Left ventricle myocardium inferior (tissue), 1 donor: Measurements from ENCODE around the gene AURKAIP1. TPM values are rescaled to one million over a fixed set of nuclear protein-coding genes. Genes with fewer than 3 reads are reported as not detected.
"Not testable (repeated sequence)": the region's sequence is repeated elsewhere in the genome, so short reads cannot be mapped to it uniquely, and the experiment has no call there.

Source experiments
- DNase-seq: peaks from one replicate; pipeline ENCODE4 v3.0.0-alpha.2; 2020
- H3K27ac ChIP-seq: fragments of 200-600 bp; replicated peaks from 2 replicates; pipeline ENCODE4 v1.8.0; 2021
- H3K27me3 ChIP-seq: fragments of 200-600 bp; 2 replicates; pipeline ENCODE4 v1.8.0; 2021; ENCODE audit warnings: low read depth
- H3K36me3 ChIP-seq: fragments of 200-600 bp; 2 replicates; pipeline ENCODE4 v1.8.0; 2021
- H3K4me1 ChIP-seq: fragments of 200-600 bp; 2 replicates; pipeline ENCODE4 v1.8.0; 2021
- H3K4me3 ChIP-seq: fragments of 200-600 bp; 2 replicates; pipeline ENCODE4 v1.8.0; 2021; ENCODE audit warnings: mild to moderate bottlenecking, moderate library complexity
- H3K9me3 ChIP-seq: fragments of 200-600 bp; replicated peaks from 2 replicates; pipeline ENCODE4 v1.8.0; 2021
- CTCF ChIP-seq: fragments of 200-600 bp; IDR thresholded peaks from 2 replicates; pipeline ENCODE4 v1.8.0; 2021; ENCODE audit warnings: antibody characterized with exemption, mild to moderate bottlenecking, borderline replicate concordance
- intact Hi-C: fragments of 100-400 bp; cut with micrococcal nuclease; formaldehyde crosslinking; loops from one replicate; pipeline ENCODE4 v1.11.0; 2022
- total RNA-seq: library from RNA; stranded (reverse); fragmentation: NEBNext Ultra II Directional; extraction: Animal tissue kit (Norgen Biotek cat#: 25700); gene quantifications from one replicate; pipeline ENCODE4 v1.2.1, GENCODE V29; 2021
- donor health status: DM: no; HTN: yes; CAD: no; lungs with severe emphysema.

The AURKAIP1 gene
- total RNA-seq, 1 donor from 2014 or later = 219 TPM

- no peak for TF ChIP-seq CTCF
- H3K36me3 ChIP-seq = peaks cover 76% of the 10 kb centered on the region
- intact Hi-C loops = no loop called here
- H3K27me3 ChIP-seq = no peaks in the 10 kb centered on the region
- DNase-seq = no peak
- H3K9me3 ChIP-seq = no peaks in the 10 kb centered on the region
- no peak overlapping the region for H3K4me3 ChIP-seq
- H3K4me1 ChIP-seq = peaks cover 32% of the 10 kb centered on the region
- H3K27ac ChIP-seq = no peak overlapping the region
Observed at GRCh38 chr1:1387098-1388077, 12.4 kb upstream of the AURKAIP1 start.

GRCh38 chr1:1385931-1386330 lies 10.9 kb upstream of the AURKAIP1 start:
- no peak for DNase-seq
- Histone ChIP-seq H3K4me3 (no peak overlapping the region), H3K4me1 (peaks cover 29% of the 10 kb centered on the region), H3K9me3 (no peaks in the 10 kb centered on the region), H3K36me3 (peaks cover 62% of the 10 kb centered on the region), H3K27me3 (no peaks in the 10 kb centered on the region), H3K27ac (no peak overlapping the region)
- intact Hi-C loops = no loop called here
- TF ChIP-seq CTCF = no peak

- peaks cover 23% of the 10 kb centered on the region for H3K4me1 ChIP-seq
- intact Hi-C loops, H3K27ac ChIP-seq, DNase-seq, H3K27me3 ChIP-seq, H3K4me3 ChIP-seq, H3K9me3 ChIP-seq: not testable (repeated sequence)
- peaks cover 56% of the 10 kb centered on the region for H3K36me3 ChIP-seq
Observed at GRCh38 chr1:1385339-1385738, 10.3 kb upstream of the AURKAIP1 start.

- no peak for TF ChIP-seq CTCF
- H3K4me3 ChIP-seq = no peak overlapping the region
- H3K27ac ChIP-seq = no peak overlapping the region
- intact Hi-C loops = no loop called here
- no peaks in the 10 kb centered on the region for H3K9me3 ChIP-seq
- no peaks in the 10 kb centered on the region for H3K27me3 ChIP-seq
- H3K4me1 ChIP-seq = peaks cover 15% of the 10 kb centered on the region
- H3K36me3 ChIP-seq = peaks cover 16% of the 10 kb centered on the region
- no peak for DNase-seq
Observed at GRCh38 chr1:1381294-1381693, 6.3 kb upstream of the AURKAIP1 start.

- DNase-seq = no peak
- peaks cover 11% of the 10 kb centered on the region for H3K36me3 ChIP-seq
- intact Hi-C loops = no loop called here
- no peak overlapping the region for H3K4me3 ChIP-seq
- peaks cover 19% of the 10 kb centered on the region for H3K4me1 ChIP-seq
- TF ChIP-seq CTCF = no peak
- H3K27ac ChIP-seq = no peak overlapping the region
- no peaks in the 10 kb centered on the region for H3K27me3 ChIP-seq
- no peaks in the 10 kb centered on the region for H3K9me3 ChIP-seq
Observed at GRCh38 chr1:1380860-1381259, 5.9 kb upstream of the AURKAIP1 start.
